HG03520 (cell line): Measurements from ENCODE around the gene CARF.

Experiments
- ATAC-seq: cut with Tn5 transposase; IDR thresholded peaks from one replicate; pipeline ENCODE4 v1.9.1; 2021; ENCODE audit warnings: mild to moderate bottlenecking, moderate library complexity; ENCODE audit not compliant: unreplicated experiment

CARF gene

GRCh38 chr2:203016716-203017115 is 104.6 kb downstream of the CARF start:
- ATAC-seq: no peak

- no peak for ATAC-seq
These were observed 106.1 kb downstream of the CARF start for GRCh38 chr2:203018181-203018580.

GRCh38 chr2:203019142-203019541 is 107.1 kb downstream of the CARF start:
- no peak for ATAC-seq

GRCh38 chr2:203021991-203022390 is 109.9 kb downstream of the CARF start:
- no peak for ATAC-seq

- no peak for ATAC-seq
These were observed 110.7 kb downstream of the CARF start for GRCh38 chr2:203022751-203023150.

DNA sequence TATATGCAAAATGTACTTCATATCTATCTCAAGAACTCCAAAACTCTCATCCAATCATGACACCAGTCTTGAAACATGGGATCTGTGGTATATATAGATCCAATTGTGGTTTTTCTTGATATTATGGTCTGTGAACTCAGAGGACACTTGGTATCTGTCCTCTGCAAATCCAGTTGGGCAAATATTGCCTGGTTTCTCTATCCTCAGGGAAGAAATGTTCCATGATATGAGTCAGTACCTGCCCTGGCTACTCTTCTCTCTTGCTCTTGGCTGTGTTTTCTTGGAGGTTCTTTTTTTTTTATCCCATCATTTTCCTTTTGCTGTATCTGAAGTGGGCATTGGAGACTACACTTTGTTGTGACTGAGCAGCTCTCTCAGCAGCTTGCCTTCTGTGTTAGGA is 113.5 kb downstream of the CARF start:
- no peak for ATAC-seq

DNA sequence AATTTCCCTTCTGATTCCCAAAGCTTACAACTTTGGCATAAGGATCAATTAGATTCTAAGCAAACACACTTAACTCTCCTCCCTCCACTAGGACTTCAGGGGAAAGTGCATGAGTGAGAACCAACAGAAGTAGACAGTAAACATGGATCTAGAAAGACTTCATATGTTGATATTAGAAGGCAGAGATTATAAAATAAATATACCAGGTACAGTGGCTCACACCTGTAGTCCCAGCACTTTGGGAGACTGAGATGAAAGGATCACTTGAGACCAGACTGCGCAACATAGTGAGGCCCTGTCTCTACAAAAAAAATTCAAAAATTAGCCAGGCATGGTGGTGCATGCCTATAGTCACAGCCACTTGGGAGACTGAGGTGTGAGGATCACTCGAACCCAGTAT is 118.5 kb downstream of the CARF start:
- ATAC-seq: no peak

DNA sequence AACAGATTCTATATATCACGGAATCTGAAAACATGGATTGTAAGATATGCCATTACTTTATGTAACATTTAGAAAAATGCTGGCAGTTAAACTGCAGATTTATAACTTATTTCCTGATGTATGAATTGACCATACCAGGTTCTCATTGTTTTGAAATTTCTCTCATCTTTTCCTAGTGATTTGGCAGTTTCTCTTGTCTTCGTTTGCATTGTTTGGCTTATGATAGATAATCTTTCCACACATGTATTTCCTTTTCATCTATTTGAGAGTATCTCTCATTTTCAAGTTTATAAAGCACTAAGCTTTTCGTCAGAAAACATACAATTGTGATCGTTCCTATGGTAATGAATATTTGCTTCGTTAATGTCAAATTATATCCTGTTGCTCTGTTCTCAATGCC is 118.9 kb downstream of the CARF start:
- ATAC-seq: no peak

GRCh38 chr2:203033395-203033794 is 121.3 kb downstream of the CARF start:
- no peak for ATAC-seq

GRCh38 chr2:203035879-203036470 is 123.9 kb downstream of the CARF start:
- no peak for ATAC-seq
